Upper lobe of left lung (tissue), 4 donors: Measurements from ENCODE around the gene PPAN.

Experiments
- EP300 ChIP-seq, 4 donors: sonication (generic); formaldehyde crosslinking; IDR thresholded peaks; one replicate each; pipeline ENCODE4 v1.5.1; 2017; ENCODE audit warnings: antibody characterized with exemption in 4 of 4, control low read depth in 2 of 4
- POLR2A ChIP-seq, 4 donors: fragments of 450-650 bp; IDR thresholded peaks; one replicate each; pipeline ENCODE4 v1.5.1; 2016 to 2017; ENCODE audit warnings: antibody characterized with exemption in 4 of 4, mild to moderate bottlenecking in 2 of 4
- POLR2AphosphoS5 ChIP-seq, 2 donors: sonication (generic); formaldehyde crosslinking; IDR thresholded peaks; one replicate each; pipeline ENCODE4 v1.5.1; 2017; ENCODE audit warnings: antibody characterized with exemption in 2 of 2
- TF ChIP-seq, protein P1 (sequence below), 6 experiments: fragments of 450-650 bp in 4 of 6; fragments of 200-600 bp in 2 of 6; sonication (generic) in 2 of 6; IDR thresholded peaks; one replicate each; pipeline ENCODE4 v1.5.1; 2016 to 2019; ENCODE audit warnings: antibody characterized with exemption in 6 of 6

GRCh38 chr19:10116085-10116865 is 10.1 kb downstream of the PPAN start:
- no peak for TF ChIP-seq POLR2AphosphoS5 (IDR thresholded peaks at IDR 0.05)
- no peak for TF ChIP-seq POLR2A (IDR thresholded peaks at IDR 0.05)
- TF ChIP-seq, protein P1, sequence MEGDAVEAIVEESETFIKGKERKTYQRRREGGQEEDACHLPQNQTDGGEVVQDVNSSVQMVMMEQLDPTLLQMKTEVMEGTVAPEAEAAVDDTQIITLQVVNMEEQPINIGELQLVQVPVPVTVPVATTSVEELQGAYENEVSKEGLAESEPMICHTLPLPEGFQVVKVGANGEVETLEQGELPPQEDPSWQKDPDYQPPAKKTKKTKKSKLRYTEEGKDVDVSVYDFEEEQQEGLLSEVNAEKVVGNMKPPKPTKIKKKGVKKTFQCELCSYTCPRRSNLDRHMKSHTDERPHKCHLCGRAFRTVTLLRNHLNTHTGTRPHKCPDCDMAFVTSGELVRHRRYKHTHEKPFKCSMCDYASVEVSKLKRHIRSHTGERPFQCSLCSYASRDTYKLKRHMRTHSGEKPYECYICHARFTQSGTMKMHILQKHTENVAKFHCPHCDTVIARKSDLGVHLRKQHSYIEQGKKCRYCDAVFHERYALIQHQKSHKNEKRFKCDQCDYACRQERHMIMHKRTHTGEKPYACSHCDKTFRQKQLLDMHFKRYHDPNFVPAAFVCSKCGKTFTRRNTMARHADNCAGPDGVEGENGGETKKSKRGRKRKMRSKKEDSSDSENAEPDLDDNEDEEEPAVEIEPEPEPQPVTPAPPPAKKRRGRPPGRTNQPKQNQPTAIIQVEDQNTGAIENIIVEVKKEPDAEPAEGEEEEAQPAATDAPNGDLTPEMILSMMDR (IDR thresholded peaks at IDR 0.05): peak in 1 of 6 experiments; percentile 12
- TF ChIP-seq EP300 (IDR thresholded peaks at IDR 0.05): no peak
